HG02610 (cell line): ENCODE measurements around the gene RPTOR.
"Not testable (repeated sequence)": the region's sequence is repeated elsewhere in the genome, so short reads cannot be mapped to it uniquely, and the experiment has no call there.

ENCODE experiments used
- ATAC-seq: cut with Tn5 transposase; IDR thresholded peaks from one replicate; pipeline ENCODE4 v1.9.1; 2021; ENCODE audit warnings: mild to moderate bottlenecking, moderate library complexity; ENCODE audit not compliant: unreplicated experiment

RPTOR gene

DNA sequence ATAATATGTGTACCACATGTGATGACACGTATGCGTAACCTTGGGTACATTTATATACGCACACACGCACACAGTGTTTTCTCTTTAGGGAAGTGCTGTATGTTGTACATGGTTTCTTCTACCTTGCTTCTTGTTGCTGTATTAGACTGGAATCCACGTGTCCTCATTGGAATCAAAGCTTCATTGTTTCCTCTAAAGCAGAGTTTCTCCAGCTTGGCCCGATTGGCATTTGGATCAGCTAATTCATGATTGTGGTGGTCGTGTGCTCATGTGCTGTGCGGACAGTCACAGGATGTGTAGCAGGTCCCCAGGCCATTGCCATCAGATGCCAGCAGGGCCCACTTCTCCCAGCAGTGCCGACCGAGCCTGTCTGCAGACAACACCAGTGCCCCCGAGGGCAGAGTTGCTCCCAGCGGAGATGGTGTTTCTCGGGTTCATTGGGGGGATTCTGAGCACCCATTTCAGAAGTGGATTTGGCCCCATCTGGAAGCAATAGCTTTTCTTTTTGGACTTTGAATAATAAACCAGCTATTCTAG lies 148.4 kb downstream of the RPTOR start:
- ATAC-seq = no peak

DNA sequence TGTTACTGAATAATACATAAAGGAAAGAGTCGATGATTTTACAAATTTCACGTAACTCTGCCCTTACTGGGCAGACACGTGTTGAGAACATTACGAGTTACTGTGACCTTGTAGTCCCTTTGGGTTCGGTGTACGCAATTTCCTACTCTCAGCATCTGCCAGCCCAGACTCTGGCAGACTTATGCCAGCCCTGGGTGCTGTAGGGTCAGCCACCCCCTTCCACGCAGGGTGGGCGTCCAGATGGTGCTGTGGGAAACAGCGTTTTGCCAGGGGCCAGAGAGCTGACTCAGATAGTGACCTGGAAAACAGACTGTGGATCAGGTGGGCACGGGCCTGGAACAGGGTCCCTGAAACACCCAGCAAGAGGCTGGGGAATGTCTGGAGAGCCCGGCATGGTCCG lies 148.9 kb downstream of the RPTOR start:
- ATAC-seq = no peak

DNA sequence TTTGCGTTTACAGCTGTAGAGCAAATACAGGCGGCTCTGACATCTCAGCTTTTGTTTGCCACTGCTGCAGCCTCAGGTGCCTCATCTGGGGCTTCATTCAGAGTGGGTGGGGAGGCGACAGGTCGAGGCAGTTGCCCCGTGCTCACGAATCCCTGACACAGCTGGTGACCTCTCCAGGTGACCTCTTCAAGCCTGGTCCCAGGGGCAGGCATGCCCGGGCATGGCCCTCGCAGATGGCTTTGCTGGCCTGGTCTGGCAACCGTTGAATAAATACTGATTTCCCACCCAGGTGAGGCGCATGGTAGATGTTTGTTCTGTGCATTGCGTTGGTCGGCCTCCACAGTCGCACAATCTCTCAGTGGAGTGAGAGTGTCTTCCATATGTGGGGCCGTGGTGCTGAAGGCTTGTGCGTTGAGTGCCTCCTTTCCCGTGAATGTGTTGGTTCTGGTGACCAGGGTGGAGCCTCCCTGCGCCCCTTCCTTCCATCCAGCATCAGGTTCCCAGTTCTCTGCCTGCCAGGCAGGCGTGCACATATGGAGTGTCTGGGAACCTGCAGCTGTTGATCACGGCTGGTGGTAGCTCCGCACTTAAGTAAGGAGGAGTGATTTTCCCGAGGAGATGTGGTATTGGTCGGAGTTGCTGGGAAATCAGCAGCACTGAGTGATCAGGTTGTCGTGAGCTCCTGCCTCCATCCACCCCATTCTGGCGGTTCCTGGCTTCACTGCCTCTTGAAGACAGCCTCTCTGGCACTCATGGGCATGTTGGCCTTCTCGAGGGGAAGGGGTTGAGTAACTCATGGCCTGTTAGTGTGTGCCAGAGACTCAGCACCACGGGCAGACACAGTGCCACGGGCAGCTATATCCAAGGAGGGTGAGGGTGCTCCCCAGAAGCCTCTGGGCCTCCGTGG lies 149.7 kb downstream of the RPTOR start:
- ATAC-seq = no peak

DNA sequence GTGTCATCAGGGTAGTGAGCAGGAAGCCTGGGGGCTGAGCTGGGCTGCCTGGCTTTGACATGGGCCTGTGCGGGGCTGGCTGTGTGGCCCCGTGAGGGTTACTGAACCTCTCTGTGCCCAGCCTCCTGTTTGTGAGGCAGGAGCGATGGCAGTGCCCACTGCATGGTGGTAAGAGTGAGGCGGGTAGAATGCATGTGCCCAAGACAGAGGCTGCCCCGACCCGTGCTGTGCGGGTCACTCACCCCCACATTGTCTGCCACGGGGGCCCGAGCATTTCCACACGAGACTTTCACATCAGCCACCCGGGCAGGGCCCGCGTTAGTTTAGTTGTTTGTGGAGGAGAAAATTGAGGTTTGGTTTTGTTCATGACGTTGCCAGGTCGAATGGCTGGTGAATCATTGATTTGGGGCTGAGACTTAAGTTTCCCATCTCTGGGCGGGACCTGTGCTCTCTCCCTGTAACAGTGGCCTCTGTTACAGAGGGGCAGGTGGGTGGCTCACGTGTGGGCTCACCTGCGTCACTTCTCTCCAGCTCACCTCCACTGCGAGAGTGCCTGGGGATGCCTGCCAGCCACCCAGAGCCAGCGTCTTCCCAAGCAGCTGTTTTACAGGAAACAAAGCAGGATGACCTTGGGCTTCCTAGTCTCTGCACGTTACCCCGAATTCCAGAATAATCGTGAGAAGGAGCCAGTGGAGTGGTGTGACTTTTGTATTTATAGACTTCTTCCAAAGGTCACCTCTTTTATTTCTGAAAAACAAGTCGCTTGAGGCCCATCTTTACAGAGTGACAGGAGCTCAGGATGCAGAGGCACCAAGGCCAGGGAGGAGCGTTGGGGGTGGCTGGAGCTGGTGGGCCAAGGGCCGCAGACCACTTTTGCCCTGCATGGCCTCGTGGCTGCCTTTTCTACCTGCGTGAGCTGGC lies 150.6 kb downstream of the RPTOR start:
- no peak for ATAC-seq

DNA sequence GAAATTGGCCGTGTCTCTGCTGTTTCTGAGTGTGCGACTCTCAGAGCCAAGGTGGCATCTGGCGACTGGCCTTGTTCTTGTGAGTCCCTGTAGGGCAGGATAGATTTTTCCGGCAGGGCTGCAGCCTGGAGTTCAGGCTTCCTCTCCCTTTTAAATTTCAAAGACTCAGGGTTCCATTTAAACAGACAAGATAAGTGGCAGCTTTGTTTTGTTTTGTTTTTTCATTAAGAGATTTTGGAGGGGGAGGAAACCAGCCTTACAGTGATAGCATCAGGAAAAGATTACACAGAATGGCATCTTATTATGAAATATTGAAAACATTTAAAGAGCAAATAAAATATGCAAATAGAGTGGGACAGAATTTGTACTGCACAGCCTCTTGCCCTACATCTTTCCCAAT lies 151.3 kb downstream of the RPTOR start:
- no peak for ATAC-seq

DNA sequence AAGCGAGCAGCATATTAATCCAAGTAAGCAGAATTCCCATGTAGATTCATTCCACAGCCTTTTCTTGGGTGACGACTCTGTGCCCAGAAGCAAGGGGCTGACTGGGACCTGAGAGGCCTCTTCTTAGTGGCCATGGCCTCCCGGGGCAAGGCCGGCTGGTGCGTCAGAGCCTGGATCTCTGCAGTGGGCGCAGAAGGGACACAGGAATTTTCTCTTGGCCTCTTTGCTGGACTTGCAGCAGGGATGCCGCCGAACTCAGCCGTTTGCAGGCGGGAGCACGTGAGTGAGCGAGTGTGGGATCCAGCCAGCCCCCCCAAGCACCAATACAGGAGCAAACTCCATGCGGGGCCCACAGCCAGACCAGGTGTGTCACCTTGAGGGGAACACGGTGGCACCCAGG lies 151.8 kb downstream of the RPTOR start:
- no peak for ATAC-seq

DNA sequence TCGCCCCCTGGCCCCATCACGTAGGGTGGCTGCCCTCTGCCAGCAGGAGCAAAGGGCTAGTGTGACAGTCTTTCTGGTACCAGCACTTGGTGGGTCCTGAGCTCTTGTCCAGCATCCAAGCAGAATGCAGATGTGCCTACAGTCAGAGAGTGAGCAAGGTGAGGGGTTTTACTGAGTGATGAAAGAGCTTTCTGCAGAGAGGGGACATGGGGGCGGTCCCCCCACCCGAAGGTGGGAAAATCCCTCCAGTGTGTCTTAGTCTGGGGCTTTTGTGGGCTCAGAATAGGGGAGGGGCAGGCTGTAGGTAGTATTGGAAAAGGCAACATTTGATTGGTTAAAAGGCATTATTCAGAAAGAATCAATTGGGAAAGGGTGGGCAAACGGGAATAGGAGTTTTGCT lies 152.3 kb downstream of the RPTOR start:
- no peak for ATAC-seq

DNA sequence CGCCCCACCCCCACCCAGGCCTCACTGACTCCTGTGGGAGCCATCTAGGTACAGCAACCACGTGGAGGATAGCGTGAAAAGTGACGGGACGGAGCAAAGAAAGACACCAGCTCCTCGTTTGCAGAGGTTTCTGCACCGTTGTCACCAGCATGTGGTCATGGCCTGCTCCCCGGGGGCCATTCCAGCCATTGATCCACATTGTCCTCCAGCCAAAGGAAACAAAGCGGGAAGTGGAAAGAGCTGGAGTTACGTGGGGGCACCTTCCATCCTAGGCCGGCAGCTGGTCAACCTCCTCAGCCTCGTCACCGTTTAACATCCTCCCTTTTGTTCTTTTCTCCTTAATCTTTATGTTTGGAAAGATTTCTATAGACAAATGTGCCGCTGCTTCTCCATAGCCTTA lies 153.7 kb downstream of the RPTOR start:
- no peak for ATAC-seq

DNA sequence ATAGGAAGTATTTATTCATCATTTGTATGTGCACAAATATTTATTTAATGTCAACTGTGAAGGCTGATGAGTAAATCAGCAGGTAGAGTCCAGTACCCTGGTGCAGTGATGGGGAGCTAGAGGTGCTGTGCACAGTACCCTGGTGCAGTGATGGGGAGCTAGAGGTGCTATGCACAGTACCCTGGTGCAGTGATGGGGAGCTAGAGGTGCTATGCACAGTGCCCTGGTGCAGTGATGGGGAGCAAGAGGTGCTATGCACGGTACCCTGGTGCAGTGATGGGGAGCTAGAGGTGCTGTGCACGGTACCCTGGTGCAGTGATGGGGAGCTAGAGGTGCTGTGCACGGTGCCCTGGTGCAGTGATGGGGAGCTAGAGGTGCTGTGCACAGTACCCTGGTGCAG lies 154.6 kb downstream of the RPTOR start:
- ATAC-seq = not testable (repeated sequence)

DNA sequence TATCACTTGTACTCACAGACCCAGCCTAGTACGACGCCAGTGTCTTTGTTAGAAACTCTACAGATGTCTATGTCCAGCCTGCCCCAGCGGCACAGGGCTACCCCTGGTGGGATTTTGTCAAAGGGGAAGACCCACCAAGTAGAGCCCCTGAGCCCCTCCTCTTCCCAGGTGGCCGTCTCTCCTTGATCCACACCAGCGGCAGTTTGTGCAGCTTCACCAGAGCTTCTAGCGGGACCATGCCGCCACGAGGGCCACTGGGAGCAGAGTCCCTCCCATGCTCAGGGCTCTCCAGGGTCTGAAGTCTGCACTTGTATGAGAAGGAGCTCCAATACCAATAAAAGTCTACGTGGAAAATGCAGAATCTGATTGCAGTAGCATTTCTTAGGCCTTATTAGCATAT lies 157.1 kb downstream of the RPTOR start:
- ATAC-seq = no peak

DNA sequence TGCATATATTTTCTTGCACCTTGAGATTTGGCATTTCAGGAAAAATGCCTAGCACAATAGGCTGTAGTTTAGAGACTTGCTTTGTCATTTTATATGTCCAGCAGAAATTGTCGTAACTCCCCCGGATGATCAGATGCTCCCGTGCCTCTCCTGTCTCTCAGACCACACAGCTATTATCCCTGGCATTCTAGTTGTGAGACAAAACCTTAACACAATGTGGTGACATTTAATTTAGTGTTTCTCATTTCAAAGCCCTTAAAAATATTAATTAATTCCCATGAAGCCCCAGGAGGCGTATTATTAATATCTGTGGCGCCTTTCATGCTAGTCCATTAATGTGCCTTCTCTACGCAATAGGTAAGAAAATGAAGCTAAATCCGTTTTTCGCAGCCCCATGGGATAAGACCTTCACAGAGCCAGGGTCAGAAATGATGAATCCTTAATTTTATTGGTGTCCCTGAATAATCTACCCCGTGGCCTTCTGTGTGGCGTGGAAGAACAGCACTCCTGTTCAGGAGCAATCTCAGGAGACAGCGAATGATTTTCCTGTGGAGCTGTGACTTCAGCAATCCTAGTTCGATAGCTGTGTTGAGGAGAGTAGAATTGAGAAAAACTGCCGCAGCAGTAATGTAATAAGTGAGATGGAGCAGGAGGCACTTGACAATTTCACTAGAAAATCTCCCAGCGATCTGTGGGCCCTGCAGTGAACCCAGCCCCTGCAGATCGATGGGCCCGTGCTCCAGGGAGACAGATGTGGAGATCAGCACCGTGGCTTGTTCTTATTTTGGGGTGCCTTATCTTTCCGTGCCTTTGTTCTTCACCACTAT lies 157.9 kb downstream of the RPTOR start:
- ATAC-seq = no peak

DNA sequence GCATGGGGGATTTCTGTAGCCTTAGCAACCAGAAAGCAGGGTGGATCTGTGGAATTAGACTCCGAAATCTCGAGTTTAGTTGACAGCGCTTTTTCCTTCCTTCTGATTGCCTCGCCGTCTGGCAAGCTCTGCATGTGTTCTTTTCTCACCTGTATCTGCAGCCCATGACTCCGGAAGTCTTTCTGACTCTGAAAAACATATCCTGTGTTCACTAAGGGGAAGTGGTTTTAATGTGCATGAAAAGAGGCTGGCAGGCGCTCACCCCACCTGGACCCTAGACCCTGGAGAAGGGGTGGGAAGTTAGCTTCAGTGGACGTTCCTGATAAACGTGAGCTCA lies 158.5 kb downstream of the RPTOR start:
- ATAC-seq = no peak

DNA sequence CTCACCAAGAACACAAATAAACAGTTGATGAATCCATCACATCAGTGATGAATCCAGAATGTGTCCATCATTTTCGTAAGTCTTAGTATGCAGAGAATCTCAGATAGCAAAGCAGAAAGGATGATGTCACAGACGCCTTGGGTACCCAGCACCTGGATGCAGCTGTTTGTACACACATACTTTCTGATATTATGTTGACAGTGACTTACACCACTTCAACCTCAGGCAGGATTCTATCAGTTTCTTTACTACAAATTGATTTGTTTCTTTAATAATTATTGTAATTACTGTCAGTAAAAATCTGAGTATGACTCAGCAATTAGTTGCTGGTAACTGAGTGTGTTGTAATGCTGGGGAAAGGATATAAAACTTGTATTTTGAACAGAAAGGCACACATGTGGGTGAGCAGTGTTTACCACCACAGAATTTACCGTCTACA lies 159.8 kb downstream of the RPTOR start:
- no peak for ATAC-seq

DNA sequence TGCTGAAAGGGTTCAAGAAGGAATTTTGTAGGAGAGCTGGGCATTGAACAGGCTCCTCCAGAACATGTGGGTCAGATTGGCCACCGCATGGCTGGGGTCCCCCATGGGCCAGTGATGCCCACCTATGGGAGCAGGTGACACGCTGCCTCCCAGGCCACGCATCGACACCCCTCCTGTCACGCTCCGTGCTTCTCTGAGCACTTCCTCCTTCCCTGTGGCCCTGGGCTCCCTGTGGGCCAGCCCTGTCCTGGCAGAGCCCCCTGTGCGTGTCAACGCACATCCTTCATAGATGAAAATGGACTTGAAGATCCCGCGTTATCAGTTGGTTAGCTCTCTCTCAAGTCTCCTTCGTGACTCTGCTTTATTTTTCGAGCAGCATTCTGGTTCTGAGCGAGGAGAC lies 160.3 kb downstream of the RPTOR start:
- no peak for ATAC-seq

DNA sequence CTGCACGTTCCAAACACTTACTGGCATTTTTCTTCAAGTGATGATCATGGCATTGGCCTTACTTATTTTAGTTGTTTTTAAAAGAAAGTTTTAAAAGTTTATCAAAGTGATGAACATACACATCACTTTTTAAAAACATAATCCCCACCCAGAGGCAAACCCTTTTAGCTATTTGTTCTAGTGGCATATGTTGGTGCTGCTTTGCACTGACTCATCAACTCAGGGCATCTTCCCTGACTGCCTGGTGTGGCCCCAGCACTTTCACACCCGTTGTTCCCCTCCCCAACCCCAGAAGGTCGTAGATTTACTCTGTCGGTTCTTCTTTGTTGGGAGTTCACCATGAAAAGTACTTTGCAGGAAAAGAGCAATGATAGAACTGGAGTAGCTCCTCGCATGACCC lies 161.3 kb downstream of the RPTOR start:
- ATAC-seq = no peak

DNA sequence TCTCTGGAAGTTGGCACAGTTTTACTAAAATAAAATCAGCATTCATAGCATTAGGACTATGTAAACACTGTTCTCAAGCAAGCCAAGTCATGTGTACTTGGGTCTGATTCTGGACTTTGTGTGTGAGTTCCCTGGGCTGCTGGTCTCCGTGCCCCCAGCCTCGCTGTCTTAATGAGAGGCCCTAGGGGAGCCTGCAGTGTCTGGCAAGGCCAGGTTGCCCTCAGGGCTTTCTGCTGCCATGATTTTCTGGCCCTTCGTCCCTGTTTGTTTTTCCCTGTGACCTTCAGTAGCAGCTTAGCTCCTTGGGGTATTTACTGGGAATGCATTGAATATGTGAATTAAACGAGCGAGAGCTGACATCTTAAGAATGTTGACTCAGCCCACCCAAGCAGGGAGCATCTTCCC lies 161.8 kb downstream of the RPTOR start:
- ATAC-seq = no peak

DNA sequence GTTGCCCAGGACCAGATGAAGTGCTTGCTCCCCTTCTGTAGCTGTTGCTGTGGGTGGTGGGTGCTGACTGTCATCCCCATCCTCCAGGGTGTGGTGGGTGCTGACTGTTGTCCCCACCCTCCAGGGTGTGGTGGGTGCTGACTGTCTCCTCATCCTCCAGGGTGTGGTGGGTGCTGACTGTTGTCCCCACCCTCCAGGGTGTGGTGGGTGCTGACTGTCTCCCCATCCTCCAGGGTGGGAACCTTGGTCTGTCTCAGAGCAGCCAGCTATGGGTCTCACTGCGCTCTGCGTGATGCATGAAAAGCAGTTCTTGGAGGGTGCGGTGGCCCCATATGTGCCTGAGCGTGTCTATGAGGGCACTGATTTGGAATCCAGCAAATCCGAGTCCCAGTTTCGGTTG lies 163.8 kb downstream of the RPTOR start:
- ATAC-seq = no peak

DNA sequence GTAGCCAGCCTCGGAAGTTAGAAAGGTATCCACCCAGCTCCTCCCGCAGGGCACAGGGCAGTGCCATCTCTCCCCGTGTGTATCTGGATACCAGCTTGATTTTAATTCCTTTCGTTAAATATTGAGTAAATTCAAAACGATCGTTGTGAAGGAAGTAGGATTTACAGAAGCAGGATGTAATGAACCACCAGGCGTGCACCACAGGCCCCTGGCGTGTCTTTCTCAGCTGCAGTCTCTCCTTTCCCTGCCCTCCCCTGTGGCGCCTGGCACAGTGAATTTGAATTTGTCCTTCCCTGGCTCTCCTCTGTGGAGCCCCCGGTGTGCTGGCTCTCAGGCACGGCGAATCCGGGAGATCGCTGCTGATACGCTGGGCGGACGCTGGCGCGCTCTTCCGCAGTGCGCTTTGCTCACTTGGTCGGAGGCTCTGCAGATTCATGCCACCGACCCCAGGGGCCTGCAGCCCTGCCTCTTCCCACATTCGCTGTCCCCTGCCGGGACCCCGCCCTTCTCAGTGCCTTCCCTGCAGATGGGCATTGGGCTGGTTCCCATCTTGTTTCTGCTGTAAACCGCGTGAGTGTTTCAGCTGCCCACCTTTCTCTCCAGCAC lies 164.6 kb downstream of the RPTOR start:
- no peak for ATAC-seq

DNA sequence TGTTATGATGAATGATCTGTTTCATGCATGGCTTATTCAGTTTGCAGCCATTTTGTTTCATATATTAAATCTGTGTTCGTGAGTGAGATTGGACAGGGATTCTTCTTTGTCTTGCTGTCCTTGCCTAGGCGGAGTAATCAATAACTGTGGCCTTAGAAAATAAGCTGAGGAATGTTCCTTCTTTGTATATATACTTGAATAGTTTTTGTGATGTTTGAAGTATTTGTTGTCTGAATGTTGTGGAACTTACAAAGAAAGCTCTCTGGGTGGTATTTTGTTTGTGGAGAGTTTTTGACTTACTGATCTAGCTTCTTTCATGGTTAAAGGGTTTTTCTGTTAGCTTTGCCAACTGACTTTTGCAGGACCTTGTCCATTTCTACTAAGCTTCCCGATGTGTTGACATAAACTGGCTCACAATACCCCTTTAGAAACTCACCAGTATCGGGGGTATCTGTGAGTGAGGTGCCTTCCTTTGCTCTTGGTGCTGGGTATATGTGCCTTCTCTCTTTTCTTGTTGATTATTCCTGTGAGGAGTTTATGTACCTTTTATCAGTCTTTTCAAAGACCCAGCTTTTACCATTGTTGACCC lies 166.2 kb downstream of the RPTOR start:
- ATAC-seq = no peak

DNA sequence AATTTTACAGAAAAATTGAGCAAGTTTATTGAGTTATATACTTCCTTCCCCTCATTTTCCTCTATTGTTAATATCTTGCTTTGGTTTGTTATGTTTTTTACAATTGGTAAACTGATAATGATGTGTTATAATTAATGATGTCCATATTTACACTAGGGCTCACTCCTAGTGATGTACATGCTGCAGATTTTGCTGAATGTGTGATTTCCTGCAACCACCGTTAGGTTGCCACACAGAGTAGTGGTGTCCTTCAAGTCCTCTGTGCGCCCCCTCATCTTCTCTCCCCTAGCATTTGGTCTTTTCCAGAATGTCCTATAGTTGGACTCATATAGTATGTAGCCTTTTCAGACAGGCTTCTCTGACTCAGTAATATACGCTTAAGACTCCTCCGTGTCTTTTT lies 167.5 kb downstream of the RPTOR start:
- no peak for ATAC-seq
